CD8-positive, alpha-beta memory T cell (primary cell): ENCODE results near the gene TNFRSF12A. TPM values are rescaled to one million over a fixed set of nuclear protein-coding genes. Genes with fewer than 3 reads are reported as not detected.

Experiments used
- CTCF ChIA-PET: fragments of 350-600 bp; sonication (Branson Sonifier 250); formaldehyde crosslinking; loops from one replicate; lab custom pipeline; 2021; ENCODE audit warnings: antibody characterized with exemption; lab: Charles Lee
- POLR2A ChIA-PET: fragments of 350-600 bp; sonication (Branson Sonifier 250); formaldehyde crosslinking; loops from one replicate; lab custom pipeline; 2021; ENCODE audit warnings: antibody characterized with exemption; lab: Charles Lee
- DNase-seq, 5 donors: peaks; one replicate each; pipeline versions ENCODE4 v3.0.0 to v3.0.0-alpha.2; 2020 to 2022; ENCODE audit warnings: mixed read lengths in 1 of 5
- H3K27ac ChIP-seq: one replicate; pipeline ENCODE4 v1.7.0; 2013; ENCODE audit warnings: low read depth, mild to moderate bottlenecking, low read length, moderate library complexity
- H3K27me3 ChIP-seq: 2 replicates; pipeline ENCODE4 v1.7.0; 2013; ENCODE audit warnings: low read length, mild to moderate bottlenecking; ENCODE audit not compliant: insufficient read depth, poor library complexity, severe bottlenecking
- H3K36me3 ChIP-seq: 2 replicates; pipeline ENCODE4 v1.7.0; 2013; ENCODE audit warnings: mild to moderate bottlenecking, low read length, moderate library complexity; ENCODE audit not compliant: insufficient read depth
- H3K4me1 ChIP-seq: 2 replicates; pipeline ENCODE4 v1.7.0; 2013; ENCODE audit warnings: mild to moderate bottlenecking, low read length, moderate library complexity; ENCODE audit not compliant: insufficient read depth
- H3K4me3 ChIP-seq: 2 replicates; pipeline ENCODE4 v1.7.0; 2013; ENCODE audit warnings: mild to moderate bottlenecking, low read length
- H3K9me3 ChIP-seq: 2 replicates; pipeline ENCODE4 v1.7.0; 2013; ENCODE audit warnings: mild to moderate bottlenecking, low read length
- H3K27ac Mint-ChIP-seq, 8 donors: one replicate each; pipeline ENCODE4 v1.8.0; 2020 to 2021; ENCODE audit warnings: mixed read lengths in 8 of 8, mild to moderate bottlenecking in 6 of 8, inconsistent platforms in 3 of 8, moderate library complexity in 3 of 8
- H3K27me3 Mint-ChIP-seq, 2 donors: one replicate each; pipeline ENCODE4 v1.8.0; 2020 to 2021; ENCODE audit warnings: mixed read lengths in 2 of 2, mild to moderate bottlenecking in 1 of 2, moderate library complexity in 1 of 2
- H3K36me3 Mint-ChIP-seq, 3 donors: one replicate each; pipeline ENCODE4 v1.8.0; 2020 to 2021; ENCODE audit warnings: mixed read lengths in 3 of 3, inconsistent platforms in 1 of 3, mild to moderate bottlenecking in 1 of 3
- H3K4me1 Mint-ChIP-seq, 3 donors: one replicate each; pipeline ENCODE4 v1.8.0; 2020 to 2021; ENCODE audit warnings: mixed read lengths in 3 of 3, inconsistent platforms in 1 of 3, mild to moderate bottlenecking in 1 of 3
- H3K4me3 Mint-ChIP-seq, 7 donors: one replicate each; pipeline ENCODE4 v1.8.0; 2020 to 2021; ENCODE audit warnings: mixed read lengths in 7 of 7, mild to moderate bottlenecking in 6 of 7, moderate library complexity in 4 of 7, inconsistent platforms in 2 of 7
- H3K9me3 Mint-ChIP-seq, 5 donors: one replicate each; pipeline ENCODE4 v1.8.0; 2020 to 2022; ENCODE audit warnings: mixed read lengths in 5 of 5, mild to moderate bottlenecking in 3 of 5, moderate library complexity in 2 of 5, inconsistent platforms in 1 of 5
- polyA plus RNA-seq: library from polyadenylated mRNA; unstranded; fragments of 300-500 nt; fragmentation: Illumina TruSeq; gene quantifications from one replicate; pipeline ENCODE4 v1.2.3, GENCODE V29; 2021
- total RNA-seq, 2 experiments: library from RNA; stranded (reverse); gene quantifications; one replicate each; pipeline ENCODE4 v1.2.3, GENCODE V29; 2021

TNFRSF12A gene
- total and polyA plus RNA-seq, 3 experiments from 2014 or later = 2.1 to 4.5 (median 3.7) TPM

DNA sequence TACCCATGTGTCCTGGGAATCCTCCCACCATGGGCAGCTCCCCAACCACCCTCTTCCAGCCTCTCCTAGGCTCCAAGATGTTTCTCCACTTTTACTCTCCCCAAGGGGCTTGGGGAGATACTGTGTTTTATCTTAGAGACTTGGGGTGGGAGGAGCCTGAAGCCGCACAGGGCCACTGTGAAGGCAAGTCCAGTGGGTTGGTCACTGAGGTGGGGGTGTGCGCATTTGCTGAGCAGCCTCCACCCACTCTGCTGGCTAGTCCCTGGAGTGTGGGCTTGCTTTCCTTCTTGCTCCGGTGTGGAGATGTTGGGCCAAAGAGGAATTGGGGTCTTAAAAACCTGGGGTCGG, 11.5 kb upstream of the TNFRSF12A start:
- no peak for DNase-seq
- Mint-ChIP-seq H3K27ac (peak overlapping the region in 2 of 8 donors; percentile 44 to 83), H3K27me3 (peaks cover 5 to 14% of the 10 kb centered on the region in 2 donors), H3K4me1 (peaks cover 24 to 41% (median 28%) of the 10 kb centered on the region in 3 donors), H3K4me3 (peak overlapping the region in 2 of 7 donors; percentile 45 to 69), H3K9me3 (no peaks in the 10 kb centered on the region), H3K36me3 (no peaks in the 10 kb centered on the region)
- ChIA-PET POLR2A (interaction anchor here (0.6 kb wide), 1 partner anchor 23 kb away, joined by 3 read pairs; no protein-coding TSS in a partner anchor), CTCF (interaction anchor here (1.7 to 14.4 kb wide), 3 partner anchors 18 to 126 kb away, joined by 4 to 289 read pairs (median 7); partner anchors contain the start of genes HCFC1R1, THOC6, TNFRSF12A and ZNF213)
- Histone ChIP-seq H3K4me3 (peak overlapping the region; percentile 32), H3K9me3 (no peaks in the 10 kb centered on the region), H3K27ac (peak overlapping the region; percentile 60), H3K36me3 (no peaks in the 10 kb centered on the region), H3K4me1 (peaks cover 22% of the 10 kb centered on the region), H3K27me3 (peaks cover 3% of the 10 kb centered on the region)

DNA sequence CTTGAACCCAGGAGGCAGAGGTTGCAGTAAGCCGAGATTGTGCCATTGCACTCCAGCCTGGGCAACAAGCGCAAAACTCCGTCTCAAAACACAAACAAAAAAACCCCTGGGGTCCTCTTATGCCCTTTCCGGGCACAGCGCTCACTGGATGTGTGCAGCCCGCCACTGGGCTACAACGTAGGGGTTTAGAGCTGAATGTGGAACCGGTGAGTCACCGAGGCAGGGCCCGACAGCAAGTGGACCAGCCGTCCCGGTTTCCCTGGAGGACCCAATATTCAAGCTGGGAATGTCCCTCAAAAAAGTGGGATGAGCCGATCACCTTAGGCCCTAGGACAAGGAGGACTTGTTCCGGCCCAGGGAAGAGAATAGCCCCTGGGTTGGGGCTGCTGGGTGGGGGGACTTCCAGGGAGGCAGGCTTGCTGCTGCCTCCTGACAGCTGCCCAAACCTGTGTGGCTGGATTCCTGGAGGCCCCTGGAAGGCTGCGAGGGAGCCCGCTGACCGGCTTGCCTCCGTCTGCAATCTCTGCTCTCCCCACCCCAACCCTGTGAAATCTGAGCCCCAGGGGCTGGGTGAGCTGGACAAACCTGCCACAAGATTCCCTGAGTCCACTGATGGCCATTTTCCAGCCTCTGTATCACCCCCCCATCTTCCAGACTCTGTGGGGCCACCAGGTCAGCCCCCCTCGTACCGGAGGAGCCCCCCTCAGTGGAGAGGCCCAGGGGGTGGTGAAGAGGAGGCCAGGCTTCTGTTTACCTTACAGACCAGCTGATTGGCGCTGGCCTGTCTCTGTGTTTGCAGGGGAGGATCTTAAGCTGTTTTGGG, 10.4 kb upstream of the TNFRSF12A start:
- DNase-seq = no peak
- Mint-ChIP-seq H3K36me3 (no peaks in the 10 kb centered on the region), H3K4me1 (peaks cover 24 to 36% (median 24%) of the 10 kb centered on the region in 3 donors), H3K27me3 (peaks cover 4 to 18% of the 10 kb centered on the region in 2 donors), H3K4me3 (no peak overlapping the region), H3K27ac (no peak overlapping the region), H3K9me3 (no peaks in the 10 kb centered on the region)
- no peaks in the 10 kb centered on the region for H3K36me3 ChIP-seq
- ChIA-PET POLR2A (interaction anchor here (0.6 kb wide), 1 partner anchor 18 kb away, joined by 7 read pairs; no protein-coding TSS in a partner anchor), CTCF (interaction anchor here (0.6 to 14.4 kb wide), 2 partner anchors 17 to 137 kb away, joined by 3 to 289 read pairs; partner anchors contain the start of genes HCFC1R1, THOC6 and TNFRSF12A)
- no peak overlapping the region for H3K4me3 ChIP-seq
- H3K4me1 ChIP-seq = peaks cover 22% of the 10 kb centered on the region
- H3K27me3 ChIP-seq = peaks cover 3% of the 10 kb centered on the region
- H3K27ac ChIP-seq = no peak overlapping the region
- no peaks in the 10 kb centered on the region for H3K9me3 ChIP-seq

DNA sequence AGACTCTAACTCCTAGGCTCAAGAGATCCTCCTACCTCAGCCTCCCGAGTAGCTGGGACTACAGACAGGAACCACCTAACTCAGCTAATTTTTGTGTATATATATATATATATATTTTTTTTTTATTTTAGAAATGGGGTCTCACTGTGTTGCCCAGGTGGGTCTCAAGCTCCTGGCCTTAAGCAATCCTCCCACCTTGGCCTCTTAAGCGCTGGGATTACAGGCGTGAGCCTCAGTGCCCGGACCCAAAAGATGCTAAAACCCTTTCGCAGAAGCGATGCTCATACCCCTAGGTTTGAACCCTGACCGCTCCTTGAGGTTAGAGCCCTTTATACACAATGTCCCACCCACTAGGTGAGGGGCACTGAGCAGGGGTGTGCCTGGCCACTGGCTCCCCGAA, 9.7 kb upstream of the TNFRSF12A start:
- POLR2A ChIA-PET = interaction anchor here (0.6 kb wide), 2 partner anchors 17 to 189 kb away, joined by 4 to 7 read pairs; no protein-coding TSS in a partner anchor

DNA sequence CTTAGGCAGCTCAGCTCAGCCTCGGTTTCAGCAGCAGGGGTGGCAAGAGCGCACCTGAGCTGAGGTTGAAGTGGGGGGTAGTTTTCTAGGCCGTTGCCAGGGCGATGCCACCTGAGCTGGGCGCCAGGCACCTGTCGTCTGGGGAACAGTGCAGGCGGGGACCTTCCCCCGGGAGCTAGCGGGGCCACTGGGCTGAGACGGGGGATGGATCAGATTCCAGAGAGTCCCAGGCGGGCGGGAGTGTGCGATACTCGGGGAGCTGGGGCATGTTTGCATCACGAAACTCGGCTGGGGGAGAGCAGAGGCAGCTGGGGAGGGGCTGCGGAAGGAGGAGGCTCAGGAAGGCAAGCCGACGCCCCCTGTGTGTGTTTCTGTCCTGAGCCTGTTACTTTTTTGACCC, 7.9 kb upstream of the TNFRSF12A start:
- Histone ChIP-seq H3K4me3 (no peak overlapping the region), H3K36me3 (no peaks in the 10 kb centered on the region), H3K27ac (no peak overlapping the region), H3K9me3 (no peaks in the 10 kb centered on the region), H3K4me1 (peaks cover 20% of the 10 kb centered on the region), H3K27me3 (peaks cover 3% of the 10 kb centered on the region)
- ChIA-PET POLR2A (no interaction called here), CTCF (interaction anchor here (0.8 to 14.4 kb wide), 3 partner anchors 8 to 46 kb away, joined by 3 to 289 read pairs (median 4); partner anchors contain the start of genes HCFC1R1, THOC6 and TNFRSF12A)
- Mint-ChIP-seq H3K4me1 (peaks cover 17 to 25% (median 17%) of the 10 kb centered on the region in 3 donors), H3K9me3 (no peaks in the 10 kb centered on the region), H3K36me3 (no peaks in the 10 kb centered on the region), H3K4me3 (peak overlapping the region in 1 of 7 donors; percentile 4), H3K27ac (no peak overlapping the region), H3K27me3 (peaks cover 0 to 16% of the 10 kb centered on the region in 2 donors)
- no peak for DNase-seq

More for the DNA sequence above, 9.7 kb upstream of the TNFRSF12A start:
- Mint-ChIP-seq H3K36me3 (no peaks in the 10 kb centered on the region), H3K9me3 (no peaks in the 10 kb centered on the region), H3K4me1 (peaks cover 23 to 34% (median 24%) of the 10 kb centered on the region in 3 donors), H3K27ac (no peak overlapping the region), H3K4me3 (no peak overlapping the region), H3K27me3 (peaks cover 0 to 18% of the 10 kb centered on the region in 2 donors)
- CTCF ChIA-PET = interaction anchor here (0.6 to 14.4 kb wide), 3 partner anchors 16 to 137 kb away, joined by 3 to 289 read pairs (median 3); partner anchors contain the start of genes HCFC1R1, THOC6 and TNFRSF12A
- Histone ChIP-seq H3K9me3 (no peaks in the 10 kb centered on the region), H3K27ac (no peak overlapping the region), H3K27me3 (peaks cover 3% of the 10 kb centered on the region), H3K4me1 (peaks cover 22% of the 10 kb centered on the region), H3K4me3 (no peak overlapping the region), H3K36me3 (no peaks in the 10 kb centered on the region)
- DNase-seq = no peak

DNA sequence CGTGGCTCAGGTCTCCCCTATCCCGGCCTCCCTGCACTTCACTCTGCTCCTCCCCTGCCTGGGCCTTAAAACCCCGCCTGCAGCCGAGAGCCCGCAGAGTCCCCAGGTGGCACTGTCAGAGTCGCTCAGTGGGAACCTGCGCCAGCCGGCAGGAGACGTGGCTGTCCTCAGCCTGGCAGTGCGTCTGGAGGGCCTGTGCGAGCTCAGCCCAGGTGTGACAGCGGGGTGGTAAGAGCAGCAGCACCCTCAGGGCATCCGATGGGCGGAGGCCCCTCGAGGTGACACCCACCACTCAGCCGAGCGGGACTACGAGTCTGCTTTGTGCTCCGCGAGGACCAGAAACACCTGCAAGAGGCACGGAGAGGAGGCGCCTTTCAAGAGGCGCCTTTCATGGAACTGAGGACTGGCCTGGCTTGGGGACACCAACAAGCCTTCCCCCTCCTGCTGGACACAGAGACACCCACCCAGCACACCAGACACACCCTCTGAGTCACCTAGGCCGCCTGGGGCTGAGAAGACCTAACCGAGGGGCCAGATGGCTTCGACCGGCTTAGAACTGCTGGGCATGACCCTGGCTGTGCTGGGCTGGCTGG, 7.2 kb upstream of the TNFRSF12A start, which contains the start of gene CLDN9:
CLDN9 (plus strand) TSS at position 96 of the 593 bp plus-strand sequence; CDS start at position 536, 440 bp downstream.
- CTCF ChIA-PET = interaction anchor here (0.8 to 14.4 kb wide), 2 partner anchors 14 to 46 kb away, joined by 3 to 289 read pairs; partner anchors contain the start of genes HCFC1R1, THOC6 and TNFRSF12A
- no peak within 1 kb of the TSS for H3K4me3 ChIP-seq
- H3K36me3 ChIP-seq = no peaks in the 10 kb centered on the region
- no peaks in the 10 kb centered on the region for H3K9me3 Mint-ChIP-seq
- H3K27ac Mint-ChIP-seq = no peak within 1 kb of the TSS
- H3K27ac ChIP-seq = no peak within 1 kb of the TSS
- H3K4me3 Mint-ChIP-seq = peak within 1 kb of the TSS in 1 of 7 donors; percentile 4
- peaks cover 0 to 16% of the 10 kb centered on the region in 2 donors for H3K27me3 Mint-ChIP-seq
- peaks cover 3% of the 10 kb centered on the region for H3K27me3 ChIP-seq
- POLR2A ChIA-PET = no interaction called here
- no peaks in the 10 kb centered on the region for H3K9me3 ChIP-seq
- no peak for DNase-seq
- H3K4me1 ChIP-seq = peaks cover 13% of the 10 kb centered on the region
- no peaks in the 10 kb centered on the region for H3K36me3 Mint-ChIP-seq
- H3K4me1 Mint-ChIP-seq = peaks cover 10 to 19% (median 10%) of the 10 kb centered on the region in 3 donors

DNA sequence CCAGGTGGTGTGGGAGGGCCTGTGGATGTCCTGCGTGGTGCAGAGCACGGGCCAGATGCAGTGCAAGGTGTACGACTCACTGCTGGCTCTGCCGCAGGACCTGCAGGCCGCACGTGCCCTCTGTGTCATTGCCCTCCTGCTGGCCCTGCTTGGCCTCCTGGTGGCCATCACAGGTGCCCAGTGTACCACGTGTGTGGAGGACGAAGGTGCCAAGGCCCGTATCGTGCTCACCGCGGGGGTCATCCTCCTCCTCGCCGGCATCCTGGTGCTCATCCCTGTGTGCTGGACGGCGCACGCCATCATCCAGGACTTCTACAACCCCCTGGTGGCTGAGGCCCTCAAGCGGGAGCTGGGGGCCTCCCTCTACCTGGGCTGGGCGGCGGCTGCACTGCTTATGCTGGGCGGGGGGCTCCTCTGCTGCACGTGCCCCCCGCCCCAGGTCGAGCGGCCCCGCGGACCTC, 6.6 kb upstream of the TNFRSF12A start:
- no peak overlapping the region for H3K27ac ChIP-seq
- no peak overlapping the region for H3K27ac Mint-ChIP-seq
- no peaks in the 10 kb centered on the region for H3K36me3 Mint-ChIP-seq
- ChIA-PET CTCF (interaction anchor here (1.2 to 14.4 kb wide), 4 partner anchors 10 to 18 kb away, joined by 3 to 289 read pairs (median 4); partner anchors contain the start of genes HCFC1R1, THOC6 and TNFRSF12A), POLR2A (no interaction called here)
- no peaks in the 10 kb centered on the region for H3K9me3 ChIP-seq
- H3K9me3 Mint-ChIP-seq = no peaks in the 10 kb centered on the region
- H3K36me3 ChIP-seq = no peaks in the 10 kb centered on the region
- no peak for DNase-seq
- no peak overlapping the region for H3K4me3 Mint-ChIP-seq
- H3K27me3 ChIP-seq = peaks cover 3% of the 10 kb centered on the region
- peaks cover 0 to 16% of the 10 kb centered on the region in 2 donors for H3K27me3 Mint-ChIP-seq
- no peak overlapping the region for H3K4me3 ChIP-seq
- peaks cover 4 to 19% (median 4%) of the 10 kb centered on the region in 3 donors for H3K4me1 Mint-ChIP-seq
- H3K4me1 ChIP-seq = peaks cover 13% of the 10 kb centered on the region

DNA sequence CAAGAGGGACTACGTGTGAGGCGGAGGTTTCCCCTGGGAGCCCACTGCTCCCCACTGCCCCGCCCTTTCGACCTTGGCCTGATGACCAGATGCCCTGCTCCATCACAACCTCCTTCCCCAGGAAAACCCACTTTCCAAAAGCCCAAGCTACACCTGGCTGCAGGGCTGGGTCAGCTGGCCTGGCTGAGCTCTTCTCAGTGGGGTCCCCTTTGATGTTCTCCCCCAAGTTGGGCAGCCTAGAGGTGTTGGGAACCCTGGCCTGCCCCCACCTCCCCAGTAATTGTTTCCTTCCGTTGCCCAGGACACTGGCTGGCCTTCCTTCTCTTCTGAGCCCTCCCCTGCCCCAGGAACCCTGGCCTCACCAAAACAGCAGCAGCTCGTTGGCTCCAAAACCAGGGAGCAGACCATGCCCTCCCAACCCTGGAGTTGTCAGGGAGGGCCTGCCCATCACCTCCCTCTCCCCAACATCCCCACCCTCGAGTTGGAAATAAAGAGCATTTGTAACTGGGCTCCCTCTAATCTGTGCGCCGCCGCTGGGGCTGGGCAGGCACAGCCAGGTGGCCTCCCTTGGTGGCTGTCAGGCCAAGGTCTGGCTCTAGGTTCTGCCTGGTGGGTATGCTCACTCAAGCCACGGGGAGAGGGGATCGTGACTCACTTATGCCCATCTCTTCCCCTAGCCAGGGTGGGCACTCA, 6.0 kb upstream of the TNFRSF12A start:
- no peaks in the 10 kb centered on the region for H3K36me3 ChIP-seq
- peaks cover 3% of the 10 kb centered on the region for H3K27me3 ChIP-seq
- H3K4me1 ChIP-seq = peaks cover 8% of the 10 kb centered on the region
- Mint-ChIP-seq H3K27ac (no peak overlapping the region), H3K9me3 (no peaks in the 10 kb centered on the region), H3K4me1 (peaks cover 0 to 15% (median 0%) of the 10 kb centered on the region in 3 donors), H3K27me3 (peaks cover 0 to 16% of the 10 kb centered on the region in 2 donors), H3K36me3 (no peaks in the 10 kb centered on the region), H3K4me3 (no peak overlapping the region)
- no peak overlapping the region for H3K27ac ChIP-seq
- no peak overlapping the region for H3K4me3 ChIP-seq
- H3K9me3 ChIP-seq = no peaks in the 10 kb centered on the region
- ChIA-PET CTCF (interaction anchor here (1.0 to 1.4 kb wide), 4 partner anchors 10 to 17 kb away, joined by 3 to 4 read pairs (median 3); partner anchors contain the start of genes HCFC1R1 and THOC6), POLR2A (no interaction called here)
- DNase-seq = no peak
